Panc1 (cell line): Measurements from ENCODE around the gene EDN3.

Source experiments
- CTCF ChIP-seq: fragments of 450-650 bp; IDR thresholded peaks from 2 replicates; pipeline ENCODE4 v1.5.1; 2017; ENCODE audit warnings: mild to moderate bottlenecking
- POLR2AphosphoS5 ChIP-seq: IDR thresholded peaks from 2 replicates; pipeline ENCODE4 v1.6.1; 2012; ENCODE audit warnings: mild to moderate bottlenecking, low read depth, low read length, moderate library complexity
- SIN3A ChIP-seq: IDR thresholded peaks from 2 replicates; pipeline ENCODE4 v1.6.1; 2012; ENCODE audit warnings: low read depth, mild to moderate bottlenecking, low read length, moderate library complexity, borderline replicate concordance; ENCODE audit not compliant: insufficient read depth

GRCh38 chr20:59333260-59333845 lies 32.9 kb downstream of the EDN3 start:
- no peak for TF ChIP-seq CTCF
- no peak for TF ChIP-seq SIN3A
- no peak for TF ChIP-seq POLR2AphosphoS5
